ENCODE data around the gene KIR3DL1. TPM values are rescaled to one million over a fixed set of nuclear protein-coding genes. Genes with fewer than 3 reads are reported as not detected.
"Not testable (repeated sequence)": the region's sequence is repeated elsewhere in the genome, so short reads cannot be mapped to it uniquely, and the experiment has no call there.

The KIR3DL1 gene
- total RNA-seq, 1 donor from 2014 or later: not detected

- Mint-ChIP-seq H3K36me3 (ENCODE audit: unreplicated experiment) (no peaks in the 10 kb centered on the region), H3K4me3 (ENCODE audit: unreplicated experiment) (no peak overlapping the region), H3K4me1 (ENCODE audit: unreplicated experiment) (no peaks in the 10 kb centered on the region), H3K9me3 (ENCODE audit: unreplicated experiment) (peaks cover 31% of the 10 kb centered on the region), H3K27ac (ENCODE audit: unreplicated experiment) (no peak overlapping the region), H3K27me3 (ENCODE audit: unreplicated experiment) (no peaks in the 10 kb centered on the region)
- no peak for TF ChIP-seq CTCF (IDR thresholded peaks at IDR 0.05)
- no peak for DNase-seq (ENCODE audit: extremely low spot score, unreplicated experiment)
Measured at GRCh38 chr19:54804101-54804500, 12.2 kb upstream of the KIR3DL1 start.

GRCh38 chr19:54804571-54804970 lies 11.7 kb upstream of the KIR3DL1 start:
- no peaks in the 10 kb centered on the region for H3K36me3 Mint-ChIP-seq (ENCODE audit: unreplicated experiment)

GRCh38 chr19:54805665-54806515 lies 10.4 kb upstream of the KIR3DL1 start:
- DNase-seq (ENCODE audit: extremely low spot score, unreplicated experiment): peak; percentile 80
- peaks cover 26% of the 10 kb centered on the region for H3K9me3 Mint-ChIP-seq (ENCODE audit: unreplicated experiment)
- H3K27me3 Mint-ChIP-seq (ENCODE audit: unreplicated experiment): no peaks in the 10 kb centered on the region
- no peaks in the 10 kb centered on the region for H3K36me3 Mint-ChIP-seq (ENCODE audit: unreplicated experiment)
- no peak overlapping the region for H3K4me3 Mint-ChIP-seq (ENCODE audit: unreplicated experiment)
- no peaks in the 10 kb centered on the region for H3K4me1 Mint-ChIP-seq (ENCODE audit: unreplicated experiment)
- H3K27ac Mint-ChIP-seq (ENCODE audit: unreplicated experiment): no peak overlapping the region
- no peak for TF ChIP-seq CTCF (IDR thresholded peaks at IDR 0.05)

More at GRCh38 chr19:54804571-54804970, 11.7 kb upstream of the KIR3DL1 start:
- no peak overlapping the region for H3K4me3 Mint-ChIP-seq (ENCODE audit: unreplicated experiment)
- DNase-seq (ENCODE audit: extremely low spot score, unreplicated experiment): peak; percentile 79
- peaks cover 26% of the 10 kb centered on the region for H3K9me3 Mint-ChIP-seq (ENCODE audit: unreplicated experiment)
- no peaks in the 10 kb centered on the region for H3K27me3 Mint-ChIP-seq (ENCODE audit: unreplicated experiment)
- no peak for TF ChIP-seq CTCF (IDR thresholded peaks at IDR 0.05)
- no peak overlapping the region for H3K27ac Mint-ChIP-seq (ENCODE audit: unreplicated experiment)
- no peaks in the 10 kb centered on the region for H3K4me1 Mint-ChIP-seq (ENCODE audit: unreplicated experiment)

GRCh38 chr19:54806516-54806838 lies 9.8 kb upstream of the KIR3DL1 start:
- no peak overlapping the region for H3K4me3 Mint-ChIP-seq (ENCODE audit: unreplicated experiment)
- no peak for TF ChIP-seq CTCF (IDR thresholded peaks at IDR 0.05)
- no peaks in the 10 kb centered on the region for H3K27me3 Mint-ChIP-seq (ENCODE audit: unreplicated experiment)
- no peaks in the 10 kb centered on the region for H3K36me3 Mint-ChIP-seq (ENCODE audit: unreplicated experiment)
- no peak for DNase-seq (ENCODE audit: extremely low spot score, unreplicated experiment)
- H3K4me1 Mint-ChIP-seq (ENCODE audit: unreplicated experiment): no peaks in the 10 kb centered on the region
- peaks cover 22% of the 10 kb centered on the region for H3K9me3 Mint-ChIP-seq (ENCODE audit: unreplicated experiment)
- no peak overlapping the region for H3K27ac Mint-ChIP-seq (ENCODE audit: unreplicated experiment)

- H3K27me3 Mint-ChIP-seq (ENCODE audit: unreplicated experiment): not testable (repeated sequence)
Measured at GRCh38 chr19:54814571-54814970, 1.7 kb upstream of the KIR3DL1 start.

More at GRCh38 chr19:54814571-54814970, 1.7 kb upstream of the KIR3DL1 start:
- not testable (repeated sequence) for H3K36me3 Mint-ChIP-seq (ENCODE audit: unreplicated experiment); H3K4me1 Mint-ChIP-seq (ENCODE audit: unreplicated experiment); H3K4me3 Mint-ChIP-seq (ENCODE audit: unreplicated experiment); H3K27ac Mint-ChIP-seq (ENCODE audit: unreplicated experiment)
- peak; percentile 15 for DNase-seq (ENCODE audit: extremely low spot score, unreplicated experiment)
- H3K9me3 Mint-ChIP-seq (ENCODE audit: unreplicated experiment): peaks cover 42% of the 10 kb centered on the region

Data from osteocyte (in vitro differentiated cells).